HCT116 (cell line): ENCODE data around the gene ZMYM2. TPM values are rescaled to one million over a fixed set of nuclear protein-coding genes. Genes with fewer than 3 reads are reported as not detected.

Experiments used
- ATAC-seq: fragments of 200-7000 bp; cut with Tn5 transposase; 2 replicates; pipeline ENCODE4 v1.9.1; 2020; ENCODE audit warnings: mild to moderate bottlenecking, moderate library complexity
- BruUV-seq: library from RNA; stranded (reverse); fragments of 400-500 nt; replicated peaks from 2 replicates; lab custom pipeline; 2021; lab: Mats Ljungman, UMichigan
- CTCF ChIA-PET: fragments of 300-600 bp; sonication (Branson Sonifier 250); formaldehyde crosslinking; loops from one replicate; lab custom pipeline; 2021; ENCODE audit warnings: antibody characterized with exemption; lab: Charles Lee
- POLR2A ChIA-PET: fragments of 300-600, 350-600 bp; sonication (Branson Sonifier 250); formaldehyde crosslinking; loops from one replicate; lab custom pipeline; 2021; ENCODE audit warnings: antibody characterized with exemption; lab: Charles Lee
- RAD21 ChIA-PET, 2 experiments: fragments of 300-600 bp; sonication (Branson Sonifier 250); formaldehyde crosslinking; loops; one replicate each; lab custom pipeline; 2023; ENCODE audit warnings: low total read pairs in 2 of 2; ENCODE audit not compliant: uncharacterized antibody in 2 of 2, unreplicated experiment in 2 of 2, low non-redundant PET in 1 of 2; lab: Charles Lee
- DNase-seq: peaks from one replicate; pipeline ENCODE4 v3.0.0-alpha.2; 2010; ENCODE audit warnings: low read depth, low spot score
- H2AFZ ChIP-seq: fragments of 200-600 bp; shearing (Covaris generic), sonication (generic); 2 replicates; pipeline ENCODE4 v1.6.1; 2017; ENCODE audit warnings: low read depth, mixed run types, mixed read lengths, antibody characterized with exemption, low read length; ENCODE audit not compliant: poor library complexity, severe bottlenecking
- H3K27ac ChIP-seq: 2 replicates; pipeline ENCODE4 v1.5.1; 2012; ENCODE audit warnings: low read depth, low read length
- H3K27me3 ChIP-seq: fragments of 200-600 bp; sonication (generic); 2 replicates; pipeline ENCODE4 v1.6.1; 2016; ENCODE audit warnings: mixed run types, low read length, mixed read lengths; ENCODE audit not compliant: insufficient read depth
- H3K36me3 ChIP-seq, 2 experiments: fragments of 200-500 bp in 1 of 2; fragments of 200-600 bp in 1 of 2; sonication (Bioruptor generic) in 1 of 2; sonication (generic) in 1 of 2; 2 replicates each; pipeline versions ENCODE4 v1.5.1 to v1.6.1; 2014 to 2016; ENCODE audit warnings: low read length in 2 of 2, inconsistent platforms in 1 of 2, mixed read lengths in 1 of 2, mixed run types in 1 of 2; ENCODE audit not compliant: insufficient read depth in 2 of 2, control insufficient read depth in 1 of 2
- H3K4me1 ChIP-seq, 2 experiments: fragments of 200-600 bp in 1 of 2; sonication (generic) in 1 of 2; 2 replicates each; pipeline versions ENCODE4 v1.5.1 to v1.6.1; 2012 to 2017; ENCODE audit warnings: low read length in 2 of 2, inconsistent platforms in 1 of 2, mild to moderate bottlenecking in 1 of 2, mixed read lengths in 1 of 2, mixed run types in 1 of 2, moderate library complexity in 1 of 2; ENCODE audit not compliant: insufficient read depth in 2 of 2, control insufficient read depth in 1 of 2
- H3K4me2 ChIP-seq: fragments of 200-600 bp; sonication (generic); 2 replicates; pipeline ENCODE4 v1.6.1; 2017; ENCODE audit warnings: mixed run types, low read length, mixed read lengths
- H3K4me3 ChIP-seq, 2 experiments: fragments of 200-600 bp in 1 of 2; sonication (generic) in 1 of 2; replicated peaks in 1 of 2; 2 replicates each; pipeline ENCODE4 v1.5.1; 2011 to 2016; ENCODE audit warnings: low read length in 2 of 2, control low read depth in 1 of 2, low read depth in 1 of 2, mild to moderate bottlenecking in 1 of 2, mixed read lengths in 1 of 2, mixed run types in 1 of 2
- H3K79me2 ChIP-seq: fragments of 200-600 bp; sonication (generic); 2 replicates; pipeline ENCODE4 v1.6.1; 2017; ENCODE audit warnings: mild to moderate bottlenecking, mixed run types, low read length, moderate library complexity, mixed read lengths; ENCODE audit not compliant: insufficient read depth
- H3K9ac ChIP-seq: fragments of 200-600 bp; sonication (generic); 2 replicates; pipeline ENCODE4 v1.6.1; 2016; ENCODE audit warnings: low read length, mixed read lengths
- H3K9me2 ChIP-seq: fragments of 200-600 bp; sonication (generic), shearing (Covaris generic); 2 replicates; pipeline ENCODE4 v1.6.1; 2017; ENCODE audit warnings: mixed run types, mild to moderate bottlenecking, moderate library complexity; ENCODE audit not compliant: insufficient read depth
- H3K9me3 ChIP-seq, 2 experiments: fragments of 200-500 bp in 1 of 2; fragments of 200-600 bp in 1 of 2; sonication (Bioruptor generic) in 1 of 2; sonication (generic) in 1 of 2; 2 replicates each; pipeline ENCODE4 v1.6.1; 2014 to 2017; ENCODE audit warnings: low read length in 2 of 2, mixed read lengths in 2 of 2, inconsistent platforms in 1 of 2, low read depth in 1 of 2, mild to moderate bottlenecking in 1 of 2, mixed run types in 1 of 2, moderate library complexity in 1 of 2; ENCODE audit not compliant: control insufficient read depth in 1 of 2, insufficient read depth in 1 of 2
- H4K20me1 ChIP-seq: fragments of 200-600 bp; sonication (generic), shearing (Covaris generic); 2 replicates; pipeline ENCODE4 v1.6.1; 2017; ENCODE audit warnings: mixed run types, mild to moderate bottlenecking, moderate library complexity; ENCODE audit not compliant: insufficient read depth
- ATF3 ChIP-seq: IDR thresholded peaks from 2 replicates; pipeline ENCODE4 v1.6.1; 2012
- CBX3 ChIP-seq: IDR thresholded peaks from 2 replicates; pipeline ENCODE4 v1.6.1; 2012; ENCODE audit warnings: low read depth
- ELF1 ChIP-seq: IDR thresholded peaks from 2 replicates; pipeline ENCODE4 v1.6.1; 2012; ENCODE audit warnings: low read depth, borderline replicate concordance
- EZH2phosphoT487 ChIP-seq: fragments of 200-600 bp; IDR thresholded peaks from 2 replicates; pipeline ENCODE4 v1.6.1; 2018; ENCODE audit warnings: antibody characterized with exemption, borderline replicate concordance
- RAD21 ChIP-seq: IDR thresholded peaks from 2 replicates; pipeline ENCODE4 v1.6.1; 2012; ENCODE audit warnings: low read depth, mild to moderate bottlenecking
- REST ChIP-seq: IDR thresholded peaks from 2 replicates; pipeline ENCODE4 v1.6.1; 2012; ENCODE audit warnings: low read depth
- YY1 ChIP-seq: IDR thresholded peaks from 2 replicates; pipeline ENCODE4 v1.6.1; 2011; ENCODE audit warnings: low read length, low read depth, moderate library complexity, mild to moderate bottlenecking; ENCODE audit not compliant: insufficient replicate concordance; ENCODE audit errors: extremely low read depth
- ZNF274 ChIP-seq: fragments of 200-500 bp; sonication (Bioruptor generic); IDR thresholded peaks from 2 replicates; pipeline ENCODE4 v1.6.1; 2014; ENCODE audit warnings: mild to moderate bottlenecking, low read depth, low read length, inconsistent platforms
- intact Hi-C: fragments of 100-400 bp; cut with micrococcal nuclease; formaldehyde crosslinking; loops from 2 replicates; pipeline ENCODE4 v1.10.0; 2022
- total RNA-seq: library from RNA; stranded (reverse); gene quantifications from one replicate; pipeline ENCODE4 v1.2.1, GENCODE V29; 2021; ENCODE audit not compliant: unreplicated experiment

ZMYM2 gene
- total RNA-seq, 1 experiment from 2014 or later = 53.0 TPM

DNA sequence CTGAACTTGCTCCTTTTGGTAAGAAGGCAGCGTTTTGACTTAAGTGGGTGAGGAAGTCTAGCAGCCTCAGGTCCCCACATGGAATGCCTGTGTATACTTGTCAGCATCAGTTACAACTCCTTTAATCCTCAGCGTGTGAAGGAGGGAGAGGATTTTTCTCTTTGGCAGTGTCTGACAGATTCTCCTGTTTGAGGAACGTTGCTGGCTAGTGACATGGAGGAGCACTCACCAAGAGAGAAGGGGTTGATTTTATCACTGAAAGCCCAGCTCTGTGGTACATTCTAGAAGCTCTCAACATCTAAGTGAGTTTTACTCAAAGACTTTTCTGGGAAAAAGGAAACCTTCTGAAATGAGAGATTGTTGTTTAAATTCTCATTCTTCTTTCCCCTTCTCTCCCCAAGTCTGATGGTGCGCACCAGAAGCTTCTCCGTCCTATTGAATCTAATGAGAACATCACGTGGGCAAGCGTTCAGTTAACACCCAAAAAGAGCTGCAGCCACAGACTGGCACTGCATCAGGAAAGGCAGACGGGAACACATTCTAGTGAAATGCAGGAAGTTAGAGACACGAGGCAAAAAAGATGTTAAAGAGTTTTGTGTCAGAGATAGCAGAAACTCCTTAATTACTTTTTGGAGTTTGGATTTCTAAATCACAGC lies 144.1 kb downstream of the ZMYM2 start:
- intact Hi-C loops = no loop called here
- ATAC-seq (no peak), DNase-seq (no peak)
- no peak overlapping the region for H3K9ac ChIP-seq
- TF ChIP-seq ATF3 = no peak
- TF ChIP-seq EZH2phosphoT487 = no peak
- TF ChIP-seq RAD21 = no peak
- TF ChIP-seq REST = no peak
- no peak for TF ChIP-seq ELF1
- no peak for TF ChIP-seq ZNF274
- no peak for TF ChIP-seq CBX3
- TF ChIP-seq YY1 = no peak
- ChIA-PET RAD21 (no interaction called here), CTCF (no interaction called here), POLR2A (no interaction called here)
- BruUV-seq = no TSS peak
- H3K27ac ChIP-seq = no peak overlapping the region
- H4K20me1 ChIP-seq = no peaks in the 10 kb centered on the region
- no peak overlapping the region for H3K4me2 ChIP-seq
- no peak overlapping the region for H3K4me3 ChIP-seq
- no peak overlapping the region for H2AFZ ChIP-seq
- H3K27me3 ChIP-seq = peaks cover 10% of the 10 kb centered on the region; the same call in 1 of the 2 replicates
- no peaks in the 10 kb centered on the region for H3K36me3 ChIP-seq
- no peaks in the 10 kb centered on the region for H3K9me2 ChIP-seq
- no peaks in the 10 kb centered on the region for H3K4me1 ChIP-seq
- H3K79me2 ChIP-seq = no peaks in the 10 kb centered on the region
- no peaks in the 10 kb centered on the region for H3K9me3 ChIP-seq
